Tibial nerve (tissue), 4 donors: ENCODE results near the gene PPM1G. TPM values are rescaled to one million over a fixed set of nuclear protein-coding genes. Genes with fewer than 3 reads are reported as not detected.

Source experiments
- DNase-seq, 2 donors: peaks; one replicate each; pipeline ENCODE4 v3.0.0-alpha.2; 2019; ENCODE audit warnings: low spot score in 2 of 2
- H3K27ac ChIP-seq, 4 donors: fragments of 200-600 bp; sonication (generic) in 3 of 4; one replicate each; pipeline ENCODE4 v1.5.1; 2017 to 2019; ENCODE audit warnings: mild to moderate bottlenecking in 1 of 4
- H3K27me3 ChIP-seq, 2 donors: fragments of 200-600 bp; sonication (generic) in 1 of 2; one replicate each; pipeline versions ENCODE4 v1.5.1 to v1.6.0; 2017 to 2019
- H3K36me3 ChIP-seq, 3 donors: fragments of 200-600 bp; sonication (generic); one replicate each; pipeline ENCODE4 v1.5.1; 2018 to 2019
- H3K4me1 ChIP-seq, 4 donors: fragments of 200-600 bp; sonication (generic) in 3 of 4; one replicate each; pipeline ENCODE4 v1.5.1; 2017 to 2019
- H3K4me3 ChIP-seq, 4 donors: fragments of 200-600 bp; sonication (generic) in 3 of 4; one replicate each; pipeline ENCODE4 v1.5.1; 2017 to 2019; ENCODE audit warnings: mild to moderate bottlenecking in 1 of 4, moderate library complexity in 1 of 4
- H3K9me3 ChIP-seq, 4 donors: fragments of 200-600 bp; sonication (generic) in 3 of 4; one replicate each; pipeline ENCODE4 v1.5.1; 2017 to 2019
- CTCF ChIP-seq, 5 experiments: fragments of 200-600 bp in 3 of 5; fragments of 450-650 bp in 2 of 5; sonication (generic) in 3 of 5; IDR thresholded peaks; one replicate each; pipeline ENCODE4 v1.5.1; 2016 to 2019; ENCODE audit warnings: antibody characterized with exemption in 5 of 5, mild to moderate bottlenecking in 3 of 5, moderate library complexity in 2 of 5
- EP300 ChIP-seq, 2 donors: sonication (generic); formaldehyde crosslinking; IDR thresholded peaks; one replicate each; pipeline ENCODE4 v1.6.1; 2017; ENCODE audit warnings: antibody characterized with exemption in 2 of 2, mild to moderate bottlenecking in 1 of 2
- POLR2A ChIP-seq, 2 donors: fragments of 450-650 bp; IDR thresholded peaks; one replicate each; pipeline ENCODE4 v1.6.1; 2017; ENCODE audit warnings: antibody characterized with exemption in 2 of 2, mild to moderate bottlenecking in 2 of 2, moderate library complexity in 2 of 2
- WGBS, 2 donors: methylation state at CpG; one replicate each; pipeline ENCODE4 v1.1.5; 2018; 5-methylcytosine and 5-hydroxymethylcytosine counted together
- total RNA-seq, 4 donors: library from RNA; depleted of rRNA; stranded (reverse); fragments of >200 nt; gene quantifications; one replicate each; pipeline ENCODE4 v1.1.0, GENCODE V29; 2016

The PPM1G gene
- total RNA-seq, 4 donors from 2014 or later: 33.7 to 53.6 (median 47.9) TPM

DNA sequence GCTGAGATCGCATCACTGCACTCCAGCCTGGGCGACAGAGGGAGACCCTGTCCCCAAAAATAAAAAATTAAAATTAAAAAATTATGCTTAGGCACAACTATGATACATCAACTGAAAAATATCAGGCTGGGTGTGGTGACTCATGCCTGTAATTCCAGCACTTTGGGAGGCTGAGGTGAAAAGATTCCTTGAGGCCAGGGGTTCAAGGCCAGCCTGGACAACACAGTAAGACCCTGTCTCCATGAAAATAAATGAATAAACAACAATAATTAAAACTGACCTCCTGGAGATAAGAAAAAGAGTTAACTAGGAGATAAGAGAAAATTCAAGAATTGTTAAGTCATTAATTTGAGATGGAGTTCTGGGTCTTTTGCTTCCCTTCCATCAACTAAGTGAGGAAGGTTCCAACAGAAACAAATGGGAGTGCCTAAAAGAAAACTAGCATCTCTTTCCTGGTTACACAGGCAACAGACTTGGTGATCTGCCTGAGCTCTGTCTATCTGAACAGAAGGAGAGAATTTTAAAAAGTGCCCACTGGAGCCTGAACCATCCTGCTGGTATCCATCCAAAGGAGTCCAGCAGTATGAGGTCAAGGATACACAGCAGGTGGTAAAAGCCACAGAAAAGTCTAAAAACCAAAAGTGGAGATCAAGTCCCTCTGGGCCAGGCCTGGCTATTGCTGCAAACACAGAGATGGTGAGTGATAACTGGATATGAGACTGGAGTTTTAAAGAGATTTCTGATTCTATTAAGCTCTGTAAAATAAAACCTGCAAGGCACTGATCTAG, 8.8 kb downstream of the PPM1G start:
- WGBS, 2 donors: 97 to 98% methylated on average over 2 of the region's 2 CpGs
- no peak overlapping the region for H3K4me3 ChIP-seq
- H3K36me3 ChIP-seq: peaks cover 0 to 6% (median 0%) of the 10 kb centered on the region in 3 donors
- TF ChIP-seq POLR2A (IDR thresholded peaks at IDR 0.05) (no peak), CTCF (IDR thresholded peaks at IDR 0.05) (no peak), EP300 (IDR thresholded peaks at IDR 0.05) (no peak)
- H3K27me3 ChIP-seq: no peaks in the 10 kb centered on the region
- H3K9me3 ChIP-seq: no peaks in the 10 kb centered on the region
- no peak overlapping the region for H3K27ac ChIP-seq
- H3K4me1 ChIP-seq: peaks cover 0 to 3% (median 1%) of the 10 kb centered on the region in 4 donors
- DNase-seq: no peak

DNA sequence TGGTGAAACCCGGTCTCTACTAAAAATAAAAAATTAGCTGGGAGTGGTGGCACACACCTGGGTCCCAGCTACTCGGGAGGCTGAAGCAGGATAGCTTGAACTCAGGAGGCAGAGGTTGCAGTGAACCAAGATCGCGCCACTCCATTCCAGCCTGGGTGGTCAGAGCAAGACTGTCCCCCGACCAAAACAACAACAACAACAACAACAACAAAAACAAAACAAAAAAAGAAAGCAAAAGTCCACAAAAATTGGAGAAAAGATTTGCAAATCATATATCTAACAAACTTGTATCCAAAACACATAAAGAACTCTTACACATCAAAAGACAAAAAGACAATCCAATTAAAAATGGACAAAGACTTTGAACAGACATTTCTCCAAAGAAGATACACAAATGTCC, 10.4 kb downstream of the PPM1G start:
- no peak for TF ChIP-seq EP300 (IDR thresholded peaks at IDR 0.05)
- TF ChIP-seq CTCF (IDR thresholded peaks at IDR 0.05): no peak
- TF ChIP-seq POLR2A (IDR thresholded peaks at IDR 0.05): no peak

GRCh38 chr2:27393225-27393624, 16.2 kb downstream of the PPM1G start:
- 97 to 98% methylated on average over 33 of the region's 33 CpGs for WGBS, 2 donors
- H3K4me3 ChIP-seq: no peak overlapping the region
- no peak overlapping the region for H3K27ac ChIP-seq
- no peak for TF ChIP-seq POLR2A (IDR thresholded peaks at IDR 0.05)
- TF ChIP-seq EP300 (IDR thresholded peaks at IDR 0.05): no peak
- TF ChIP-seq CTCF (IDR thresholded peaks at IDR 0.05): no peak
- no peaks in the 10 kb centered on the region for H3K9me3 ChIP-seq
- H3K36me3 ChIP-seq: peaks cover 0 to 10% (median 0%) of the 10 kb centered on the region in 3 donors
- H3K4me1 ChIP-seq: no peaks in the 10 kb centered on the region
- no peaks in the 10 kb centered on the region for H3K27me3 ChIP-seq
- no peak for DNase-seq

More for the DNA sequence above, 10.4 kb downstream of the PPM1G start:
- Histone ChIP-seq H3K36me3 (no peaks in the 10 kb centered on the region), H3K9me3 (no peaks in the 10 kb centered on the region), H3K4me1 (peaks cover 0 to 3% (median 1%) of the 10 kb centered on the region in 4 donors), H3K27me3 (no peaks in the 10 kb centered on the region), H3K4me3 (no peak overlapping the region), H3K27ac (no peak overlapping the region)
- no peak for DNase-seq
- WGBS, 2 donors: 97 to 98% methylated on average over 5 of the region's 5 CpGs

DNA sequence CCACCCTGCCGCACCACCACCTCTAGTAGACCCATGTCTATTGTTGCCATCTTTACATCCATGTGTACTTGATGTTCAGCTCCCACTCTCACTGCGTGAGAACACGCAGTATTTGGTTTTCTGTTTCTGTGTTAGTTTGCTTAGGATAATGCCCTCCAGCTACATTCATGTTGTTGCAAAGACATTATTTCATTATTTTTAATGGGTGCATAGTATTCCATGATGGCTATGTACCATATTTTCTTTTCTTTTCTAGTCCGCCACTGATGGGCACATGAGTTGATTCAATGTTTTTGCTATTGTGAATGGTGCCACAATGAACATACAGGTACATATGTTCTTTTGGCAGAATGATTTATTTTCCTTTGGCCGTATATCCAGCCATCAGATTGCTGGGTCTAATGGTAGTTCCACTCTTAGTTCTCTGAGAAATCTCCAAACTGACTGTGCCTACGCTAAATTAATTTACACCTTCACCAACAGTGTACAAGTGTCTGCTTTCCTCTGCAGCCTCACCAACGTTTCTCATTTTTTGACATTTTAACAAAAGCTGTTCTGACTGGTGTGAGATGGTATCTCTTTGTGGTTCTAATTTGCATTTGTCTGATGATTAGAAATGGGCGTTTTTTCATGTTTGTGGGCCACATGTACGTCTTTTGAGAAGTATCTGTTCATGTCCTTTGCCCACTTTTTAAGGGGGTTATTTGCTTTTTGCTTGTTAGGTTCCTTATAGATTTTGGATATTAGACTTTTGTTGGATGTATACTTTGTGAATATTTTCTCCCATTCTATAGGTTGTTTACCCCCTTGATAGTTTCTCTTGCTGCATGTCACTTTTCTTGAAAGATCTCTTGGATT, 18.3 kb downstream of the PPM1G start:
- no peaks in the 10 kb centered on the region for H3K4me1 ChIP-seq
- WGBS, 2 donors: 94 to 95% methylated on average over 9 of the region's 9 CpGs

More for the DNA sequence above, 18.3 kb downstream of the PPM1G start:
- DNase-seq: no peak
- no peak overlapping the region for H3K4me3 ChIP-seq
- H3K36me3 ChIP-seq: peaks cover 0 to 19% (median 0%) of the 10 kb centered on the region in 3 donors
- H3K9me3 ChIP-seq: no peaks in the 10 kb centered on the region
- no peaks in the 10 kb centered on the region for H3K27me3 ChIP-seq
- TF ChIP-seq EP300 (IDR thresholded peaks at IDR 0.05) (no peak), POLR2A (IDR thresholded peaks at IDR 0.05) (no peak), CTCF (IDR thresholded peaks at IDR 0.05) (no peak)
- no peak overlapping the region for H3K27ac ChIP-seq
